GM12873 (cell line): ENCODE results near the gene GNRHR.

Source experiments
- CTCF ChIP-seq: IDR thresholded peaks from 2 replicates; pipeline ENCODE4 v1.5.1; 2012; ENCODE audit warnings: low read depth, mild to moderate bottlenecking, moderate library complexity, low read length, control low read depth; ENCODE audit not compliant: insufficient read depth; ENCODE audit errors: missing control alignments

The GNRHR gene

GRCh38 chr4:67704843-67705242 lies 49.3 kb downstream of the GNRHR start:
- no peak for TF ChIP-seq CTCF

GRCh38 chr4:67702166-67702565 lies 52.0 kb downstream of the GNRHR start:
- TF ChIP-seq CTCF, result no peak

- no peak for TF ChIP-seq CTCF
Measured at GRCh38 chr4:67701517-67701850, 52.7 kb downstream of the GNRHR start.

- peak; percentile 40 for TF ChIP-seq CTCF
Measured at GRCh38 chr4:67700738-67701516, 53.3 kb downstream of the GNRHR start, which contains the start of gene UBA6. UBA6 (minus strand) TSS chr4:67701155; CDS start chr4:67701119, 36 bp downstream.

GRCh38 chr4:67700116-67700737 lies 54.0 kb downstream of the GNRHR start:
- TF ChIP-seq CTCF, result no peak

GRCh38 chr4:67699603-67700002 lies 54.6 kb downstream of the GNRHR start:
- TF ChIP-seq CTCF, result no peak

- no peak for TF ChIP-seq CTCF
Measured at GRCh38 chr4:67697860-67698687, 56.1 kb downstream of the GNRHR start.
